Stimulated activated CD8-positive, alpha-beta memory T cell treated with anti-CD3 and anti-CD28 coated beads, Interleukin-7, amount 100 ng/mL, for 1 hour (primary cell): ENCODE results near the gene TLR2.
"Not testable (repeated sequence)": the region's sequence is repeated elsewhere in the genome, so short reads cannot be mapped to it uniquely, and the experiment has no call there.

ENCODE experiments used
- DNase-seq, 2 donors: peaks; one replicate each; pipeline ENCODE4 v3.0.0-alpha.2; 2020; ENCODE audit warnings: low read depth in 2 of 2

TLR2 gene

GRCh38 chr4:153661908-153662307 is 22.2 kb upstream of the TLR2 start:
- DNase-seq: no peak

- no peak for DNase-seq
These were observed 20.4 kb upstream of the TLR2 start for GRCh38 chr4:153663667-153664066.

- not testable (repeated sequence) for DNase-seq
These were observed 17.6 kb upstream of the TLR2 start for GRCh38 chr4:153666505-153666904.

GRCh38 chr4:153668647-153669046 is 15.4 kb upstream of the TLR2 start:
- DNase-seq: no peak

- no peak for DNase-seq
These were observed 14.2 kb upstream of the TLR2 start for GRCh38 chr4:153669838-153670237.

- no peak for DNase-seq
These were observed 7.6 kb upstream of the TLR2 start for GRCh38 chr4:153676486-153676885.

GRCh38 chr4:153676984-153677383 is 7.1 kb upstream of the TLR2 start:
- DNase-seq: no peak

- DNase-seq: no peak
These were observed 4.6 kb upstream of the TLR2 start for GRCh38 chr4:153679486-153679885.

- no peak for DNase-seq
These were observed 308 bp upstream of the TLR2 start for GRCh38 chr4:153683763-153684181.

- no peak for DNase-seq
These were observed 891 bp downstream of the TLR2 start for GRCh38 chr4:153684971-153685371.

GRCh38 chr4:153704522-153704921 is 20.4 kb downstream of the TLR2 start:
- no peak for DNase-seq

- no peak for DNase-seq
These were observed 21.8 kb downstream of the TLR2 start for GRCh38 chr4:153705743-153706468.

- DNase-seq: no peak
These were observed 22.4 kb downstream of the TLR2 start for GRCh38 chr4:153706519-153706918.

- DNase-seq: no peak
These were observed 26.6 kb downstream of the TLR2 start for GRCh38 chr4:153710681-153711080.

GRCh38 chr4:153713866-153714646 is 30.0 kb downstream of the TLR2 start:
- no peak for DNase-seq

- no peak for DNase-seq
These were observed 38.0 kb downstream of the TLR2 start for GRCh38 chr4:153722036-153722435.

GRCh38 chr4:153724606-153725005 is 40.5 kb downstream of the TLR2 start:
- DNase-seq: no peak

- DNase-seq: no peak
These were observed 41.2 kb downstream of the TLR2 start for GRCh38 chr4:153725136-153725830.

GRCh38 chr4:153725831-153726154 is 41.7 kb downstream of the TLR2 start:
- no peak for DNase-seq

GRCh38 chr4:153728151-153728550 is 44.1 kb downstream of the TLR2 start:
- DNase-seq: no peak

GRCh38 chr4:153728660-153729059 is 44.6 kb downstream of the TLR2 start:
- no peak for DNase-seq

- DNase-seq: no peak
These were observed 45.8 kb downstream of the TLR2 start for GRCh38 chr4:153729895-153730294.

GRCh38 chr4:153731239-153731638 is 47.2 kb downstream of the TLR2 start:
- no peak for DNase-seq
